Measurements from ENCODE around the gene MB. TPM values are rescaled to one million over a fixed set of nuclear protein-coding genes. Genes with fewer than 3 reads are reported as not detected.

Gene MB
- total and polyA plus RNA-seq, 5 donors from 2014 or later, result not detected

DNA sequence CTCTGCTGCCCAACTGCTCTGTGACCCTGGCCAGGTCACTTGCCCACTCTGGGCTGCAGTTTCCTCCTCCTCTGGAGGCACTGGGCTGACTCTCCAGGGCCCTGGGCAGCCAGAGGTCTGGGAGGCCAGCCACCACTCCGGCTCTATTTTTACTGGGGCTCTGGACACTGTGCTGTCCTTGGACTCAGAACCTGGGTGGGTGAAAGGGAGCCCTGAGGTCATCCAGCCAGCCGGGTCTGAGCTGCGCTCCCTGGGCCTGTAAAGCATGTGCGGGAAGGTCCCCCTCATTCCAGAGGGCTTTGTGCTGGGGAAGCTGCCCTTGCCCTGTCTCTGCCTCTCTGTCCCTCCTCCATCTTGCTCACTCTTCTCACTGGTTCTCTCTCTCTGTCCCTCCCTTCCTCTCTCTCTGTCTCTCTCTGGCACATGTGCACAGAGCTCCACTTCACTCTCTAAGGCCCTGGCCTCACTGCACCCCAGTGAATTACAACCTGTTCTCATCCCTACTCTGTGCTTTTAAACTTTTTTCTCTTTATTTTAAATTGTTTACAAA is 24.6 kb downstream of the MB start:
- no peaks in the 10 kb centered on the region for H3K36me3 Mint-ChIP-seq
- H3K9me3 ChIP-seq (ENCODE audit: control insufficient read depth in 2 of 2, low read length in 2 of 2), result no peaks in the 10 kb centered on the region
- H3K4me1 Mint-ChIP-seq, result no peaks in the 10 kb centered on the region
- H3K4me3 Mint-ChIP-seq, result no peak overlapping the region
- H3K27me3 ChIP-seq (ENCODE audit: control insufficient read depth, insufficient read depth, low read length), result no peaks in the 10 kb centered on the region
- no peak overlapping the region for H3K4me3 ChIP-seq (ENCODE audit: low read depth, low read length)
- no peaks in the 10 kb centered on the region for H3K4me1 ChIP-seq (ENCODE audit: control insufficient read depth, insufficient read depth, low read length, poor library complexity, severe bottlenecking)
- no peak overlapping the region for H3K27ac Mint-ChIP-seq
- no peak overlapping the region for H3K27ac ChIP-seq (ENCODE audit: insufficient read depth, low read length, poor library complexity, severe bottlenecking)
- DNase-seq, result no peak
- no peaks in the 10 kb centered on the region for H3K9me3 Mint-ChIP-seq
- H3K36me3 ChIP-seq (ENCODE audit: control insufficient read depth, insufficient read depth, low read length), result no peaks in the 10 kb centered on the region
- peaks cover 9% of the 10 kb centered on the region for H3K27me3 Mint-ChIP-seq
- no peak for ATAC-seq (ENCODE audit: low read depth in 2 of 2)

DNA sequence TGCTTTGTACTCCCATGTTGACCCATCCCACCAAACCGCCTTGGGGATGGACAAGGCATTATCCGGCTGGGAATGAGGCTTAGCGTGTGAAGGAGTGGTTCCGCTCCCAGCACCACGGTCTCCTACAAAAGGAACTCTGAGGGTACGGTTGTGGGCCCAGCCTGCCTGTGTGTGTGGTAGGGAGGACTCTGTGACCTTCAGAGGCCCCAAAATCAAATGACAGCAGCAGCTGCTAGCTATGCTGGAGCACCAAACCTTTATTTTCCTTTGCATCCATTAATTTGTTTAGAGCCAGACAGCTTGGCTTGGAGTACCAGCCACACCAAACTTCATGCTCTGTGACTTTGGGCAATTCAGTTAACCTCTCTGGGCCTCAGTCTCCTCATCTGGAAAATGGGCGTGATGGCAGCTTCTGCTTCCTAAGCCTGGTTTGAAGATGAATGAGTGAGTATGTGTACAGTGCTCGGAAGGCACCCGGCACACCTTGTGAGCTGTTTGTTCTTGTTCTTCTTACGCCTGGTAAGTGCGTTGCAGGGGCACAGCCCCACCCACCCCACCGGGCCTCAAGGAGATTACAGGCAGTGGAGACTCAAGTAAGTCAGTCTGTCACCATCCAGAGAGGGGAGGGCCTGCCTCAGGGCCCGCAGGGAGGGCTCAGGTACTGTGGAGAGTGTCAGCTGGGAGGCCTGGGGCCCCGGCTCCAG is 25.3 kb downstream of the MB start:
- Mint-ChIP-seq H3K27ac (no peak overlapping the region), H3K27me3 (peaks cover 9% of the 10 kb centered on the region), H3K4me3 (no peak overlapping the region), H3K9me3 (no peaks in the 10 kb centered on the region), H3K36me3 (no peaks in the 10 kb centered on the region), H3K4me1 (no peaks in the 10 kb centered on the region)
- H3K27ac ChIP-seq (ENCODE audit: insufficient read depth, low read length, poor library complexity, severe bottlenecking), result no peak overlapping the region
- DNase-seq (no peak), ATAC-seq (ENCODE audit: low read depth in 2 of 2) (no peak)
- H3K36me3 ChIP-seq (ENCODE audit: control insufficient read depth, insufficient read depth, low read length), result no peaks in the 10 kb centered on the region
- H3K9me3 ChIP-seq (ENCODE audit: control insufficient read depth in 2 of 2, low read length in 2 of 2), result no peaks in the 10 kb centered on the region
- H3K27me3 ChIP-seq (ENCODE audit: control insufficient read depth, insufficient read depth, low read length), result no peaks in the 10 kb centered on the region
- H3K4me1 ChIP-seq (ENCODE audit: control insufficient read depth, insufficient read depth, low read length, poor library complexity, severe bottlenecking), result no peaks in the 10 kb centered on the region
- H3K4me3 ChIP-seq (ENCODE audit: low read depth, low read length), result no peak overlapping the region

DNA sequence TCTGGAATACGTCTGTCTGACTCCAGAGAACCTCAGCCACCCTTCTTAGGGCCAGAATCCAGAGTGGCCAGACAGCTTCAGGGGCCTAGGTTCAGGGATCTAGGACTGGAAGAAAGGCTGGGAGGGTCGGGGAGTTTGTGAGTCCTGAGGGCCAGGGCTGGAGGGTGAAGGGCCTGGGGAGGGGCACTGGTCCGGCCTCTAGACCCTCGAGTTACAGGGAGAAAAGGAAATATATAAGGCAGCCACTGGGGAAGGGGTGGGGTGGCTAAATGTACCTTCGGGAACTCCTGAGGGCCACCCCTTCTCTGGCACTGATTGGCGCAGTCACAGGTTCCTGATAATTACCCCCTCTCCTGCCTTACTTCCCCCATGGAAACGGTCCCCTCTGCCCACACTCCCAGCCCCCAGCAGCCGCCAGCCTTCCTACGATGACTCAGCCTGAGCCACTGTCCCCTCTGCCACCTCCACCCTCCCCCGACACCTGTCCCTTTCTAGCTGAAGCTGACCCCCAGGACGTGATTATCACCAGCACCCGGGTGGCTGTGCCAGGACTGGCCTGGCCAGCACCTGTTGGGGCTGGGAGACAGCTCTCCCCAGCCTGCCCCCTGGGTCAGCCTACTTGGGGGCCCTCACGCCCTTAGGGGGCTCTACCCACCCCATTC is 26.4 kb downstream of the MB start:
- Mint-ChIP-seq H3K36me3 (no peaks in the 10 kb centered on the region), H3K27ac (no peak overlapping the region), H3K9me3 (no peaks in the 10 kb centered on the region), H3K27me3 (peaks cover 9% of the 10 kb centered on the region), H3K4me3 (no peak overlapping the region), H3K4me1 (no peaks in the 10 kb centered on the region)
- Histone ChIP-seq H3K9me3 (ENCODE audit: control insufficient read depth in 2 of 2, low read length in 2 of 2) (no peaks in the 10 kb centered on the region), H3K4me3 (ENCODE audit: low read depth, low read length) (no peak overlapping the region), H3K27me3 (ENCODE audit: control insufficient read depth, insufficient read depth, low read length) (no peaks in the 10 kb centered on the region), H3K27ac (ENCODE audit: insufficient read depth, low read length, poor library complexity, severe bottlenecking) (no peak overlapping the region), H3K36me3 (ENCODE audit: control insufficient read depth, insufficient read depth, low read length) (no peaks in the 10 kb centered on the region), H3K4me1 (ENCODE audit: control insufficient read depth, insufficient read depth, low read length, poor library complexity, severe bottlenecking) (no peaks in the 10 kb centered on the region)
- ATAC-seq (ENCODE audit: low read depth in 2 of 2), result no peak
- DNase-seq, result no peak

DNA sequence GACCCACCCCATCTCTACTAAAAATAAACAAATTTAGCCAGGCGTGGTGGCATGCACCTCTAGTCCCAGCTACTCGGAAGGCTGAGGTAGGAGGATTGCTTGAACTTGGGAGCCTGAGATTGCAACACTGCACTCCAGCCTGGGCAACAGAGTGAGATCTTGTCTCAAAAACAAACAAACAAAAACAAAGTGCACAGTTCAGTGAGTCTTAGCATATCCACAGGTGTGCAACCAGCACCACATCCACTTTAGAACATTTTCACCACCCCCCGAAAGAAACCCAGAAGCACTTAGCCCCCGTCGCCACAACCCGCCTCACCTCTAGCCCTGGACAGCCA is 27.4 kb downstream of the MB start:
- no peaks in the 10 kb centered on the region for H3K36me3 ChIP-seq (ENCODE audit: control insufficient read depth, insufficient read depth, low read length)
- H3K27me3 Mint-ChIP-seq, result peaks cover 9% of the 10 kb centered on the region
- H3K9me3 Mint-ChIP-seq, result no peaks in the 10 kb centered on the region
- no peaks in the 10 kb centered on the region for H3K9me3 ChIP-seq (ENCODE audit: control insufficient read depth in 2 of 2, low read length in 2 of 2)
- no peaks in the 10 kb centered on the region for H3K4me1 ChIP-seq (ENCODE audit: control insufficient read depth, insufficient read depth, low read length, poor library complexity, severe bottlenecking)
- H3K27me3 ChIP-seq (ENCODE audit: control insufficient read depth, insufficient read depth, low read length), result no peaks in the 10 kb centered on the region
- DNase-seq (no peak), ATAC-seq (ENCODE audit: low read depth in 2 of 2) (no peak)
- no peak overlapping the region for H3K27ac Mint-ChIP-seq
- no peak overlapping the region for H3K27ac ChIP-seq (ENCODE audit: insufficient read depth, low read length, poor library complexity, severe bottlenecking)
- no peaks in the 10 kb centered on the region for H3K36me3 Mint-ChIP-seq
- H3K4me3 ChIP-seq (ENCODE audit: low read depth, low read length), result no peak overlapping the region
- H3K4me3 Mint-ChIP-seq, result no peak overlapping the region
- no peaks in the 10 kb centered on the region for H3K4me1 Mint-ChIP-seq

DNA sequence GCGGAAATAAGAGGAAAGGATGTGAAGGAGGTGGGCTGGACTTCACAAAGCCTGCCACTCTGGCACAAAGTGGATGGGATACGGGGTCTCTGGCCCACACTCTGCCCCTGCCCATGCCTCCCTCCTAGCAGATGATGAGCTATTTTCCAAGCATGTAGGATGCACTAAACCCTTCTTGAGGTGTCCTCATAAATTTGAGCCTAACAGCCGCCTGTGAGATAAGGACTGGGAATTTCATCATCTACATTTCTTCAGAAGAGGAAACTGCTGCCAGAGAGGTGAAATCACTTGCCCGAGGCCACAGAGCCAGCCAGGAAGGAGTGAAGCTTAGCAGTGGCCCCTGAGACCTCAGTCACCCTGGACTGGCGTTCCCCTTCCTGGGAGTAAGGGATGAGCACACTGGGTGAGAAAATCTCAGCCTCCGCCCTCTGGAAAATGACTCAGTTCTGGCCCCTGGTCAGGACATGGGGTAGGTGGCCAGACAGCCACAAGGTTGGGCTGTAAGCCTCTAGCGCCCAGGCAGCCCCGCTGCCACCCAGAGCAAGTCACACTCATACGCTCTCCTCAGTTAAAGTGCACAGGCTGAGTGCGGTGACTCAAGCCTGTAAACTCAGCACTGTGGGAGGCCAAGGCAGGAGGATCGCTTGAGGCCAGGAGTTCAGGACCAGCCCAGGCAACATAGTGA is 27.9 kb downstream of the MB start:
- ATAC-seq (ENCODE audit: low read depth in 2 of 2), result peak in 1 of 2 donors; percentile 11
- Mint-ChIP-seq H3K4me1 (no peaks in the 10 kb centered on the region), H3K27me3 (peaks cover 9% of the 10 kb centered on the region), H3K9me3 (no peaks in the 10 kb centered on the region), H3K27ac (no peak overlapping the region), H3K36me3 (no peaks in the 10 kb centered on the region), H3K4me3 (no peak overlapping the region)
- Histone ChIP-seq H3K27ac (ENCODE audit: insufficient read depth, low read length, poor library complexity, severe bottlenecking) (no peak overlapping the region), H3K36me3 (ENCODE audit: control insufficient read depth, insufficient read depth, low read length) (no peaks in the 10 kb centered on the region), H3K4me3 (ENCODE audit: low read depth, low read length) (no peak overlapping the region), H3K9me3 (ENCODE audit: control insufficient read depth in 2 of 2, low read length in 2 of 2) (no peaks in the 10 kb centered on the region), H3K4me1 (ENCODE audit: control insufficient read depth, insufficient read depth, low read length, poor library complexity, severe bottlenecking) (no peaks in the 10 kb centered on the region), H3K27me3 (ENCODE audit: control insufficient read depth, insufficient read depth, low read length) (no peaks in the 10 kb centered on the region)
- DNase-seq, result no peak

DNA sequence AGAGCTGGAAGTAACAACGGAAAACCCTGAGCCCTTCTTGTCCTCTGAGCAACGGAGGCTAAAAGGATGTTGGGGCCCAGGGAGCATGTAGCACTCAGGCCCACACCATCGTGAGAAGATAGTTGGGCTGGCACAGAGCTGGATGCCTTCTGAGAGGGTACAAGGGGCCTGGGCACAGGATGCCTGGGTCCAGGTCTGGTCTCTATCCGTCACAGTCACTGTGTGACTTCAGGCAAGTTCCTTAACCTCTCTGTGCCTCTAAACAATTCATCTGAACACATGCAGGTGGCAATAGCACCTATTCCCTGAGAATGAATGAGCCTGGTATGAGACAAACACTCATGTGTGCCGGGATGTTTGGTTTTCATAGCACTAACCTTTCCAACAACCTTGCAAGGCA is 29.2 kb downstream of the MB start:
- Mint-ChIP-seq H3K9me3 (no peaks in the 10 kb centered on the region), H3K36me3 (no peaks in the 10 kb centered on the region), H3K4me1 (peaks cover 0 to 5% (median 0%) of the 10 kb centered on the region in 4 donors), H3K27ac (no peak overlapping the region), H3K4me3 (no peak overlapping the region), H3K27me3 (peaks cover 9% of the 10 kb centered on the region)
- Histone ChIP-seq H3K36me3 (ENCODE audit: control insufficient read depth, insufficient read depth, low read length) (no peaks in the 10 kb centered on the region), H3K4me1 (ENCODE audit: control insufficient read depth, insufficient read depth, low read length, poor library complexity, severe bottlenecking) (no peaks in the 10 kb centered on the region), H3K4me3 (ENCODE audit: low read depth, low read length) (no peak overlapping the region), H3K27ac (ENCODE audit: insufficient read depth, low read length, poor library complexity, severe bottlenecking) (no peak overlapping the region), H3K27me3 (ENCODE audit: control insufficient read depth, insufficient read depth, low read length) (no peaks in the 10 kb centered on the region), H3K9me3 (ENCODE audit: control insufficient read depth in 2 of 2, low read length in 2 of 2) (no peaks in the 10 kb centered on the region)
- ATAC-seq (ENCODE audit: low read depth in 2 of 2) (no peak), DNase-seq (no peak)

DNA sequence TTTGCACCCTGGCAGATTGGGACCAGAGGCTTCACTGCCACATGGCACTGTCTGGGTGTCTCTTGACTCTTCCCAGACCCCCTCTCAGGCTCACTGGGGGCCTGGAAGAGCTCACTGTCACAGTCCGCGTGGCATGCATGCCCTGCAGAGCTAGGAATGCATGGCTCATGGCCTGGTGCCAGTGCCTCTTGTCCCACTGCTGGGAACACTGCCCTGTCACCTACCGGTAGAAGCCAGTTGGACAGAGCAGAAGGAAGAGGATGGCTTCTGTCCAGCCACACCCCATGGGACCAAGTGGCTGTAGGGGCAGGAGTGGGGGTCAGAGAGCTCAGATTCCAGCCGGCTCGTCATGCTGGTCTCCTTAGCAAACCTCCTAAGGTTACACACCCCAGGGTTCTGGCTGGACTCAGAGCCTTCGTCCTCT is 29.7 kb downstream of the MB start:
- no peaks in the 10 kb centered on the region for H3K36me3 Mint-ChIP-seq
- Histone ChIP-seq H3K4me3 (ENCODE audit: low read depth, low read length) (no peak overlapping the region), H3K9me3 (ENCODE audit: control insufficient read depth in 2 of 2, low read length in 2 of 2) (no peaks in the 10 kb centered on the region), H3K4me1 (ENCODE audit: control insufficient read depth, insufficient read depth, low read length, poor library complexity, severe bottlenecking) (no peaks in the 10 kb centered on the region), H3K36me3 (ENCODE audit: control insufficient read depth, insufficient read depth, low read length) (no peaks in the 10 kb centered on the region), H3K27me3 (ENCODE audit: control insufficient read depth, insufficient read depth, low read length) (no peaks in the 10 kb centered on the region), H3K27ac (ENCODE audit: insufficient read depth, low read length, poor library complexity, severe bottlenecking) (no peak overlapping the region)
- peaks cover 0 to 5% (median 0%) of the 10 kb centered on the region in 4 donors for H3K4me1 Mint-ChIP-seq
- no peak overlapping the region for H3K4me3 Mint-ChIP-seq
- DNase-seq, result no peak
- peaks cover 9% of the 10 kb centered on the region for H3K27me3 Mint-ChIP-seq
- ATAC-seq (ENCODE audit: low read depth in 2 of 2), result no peak
- H3K9me3 Mint-ChIP-seq, result no peaks in the 10 kb centered on the region
- no peak overlapping the region for H3K27ac Mint-ChIP-seq
